ENCODE data around the gene SLC12A7. TPM values are rescaled to one million over a fixed set of nuclear protein-coding genes. Genes with fewer than 3 reads are reported as not detected.
"Not testable (repeated sequence)": the region's sequence is repeated elsewhere in the genome, so short reads cannot be mapped to it uniquely, and the experiment has no call there.

SLC12A7 gene
- total RNA-seq, 2 experiments from 2014 or later, result 32.6 to 34.2 TPM

GRCh38 chr5:1127959-1128785, 16.3 kb upstream of the SLC12A7 start:
- H3K27me3 Mint-ChIP-seq, result peaks cover 10% of the 10 kb centered on the region
- POLR2A ChIA-PET, result no interaction called here
- H3K4me3 Mint-ChIP-seq, result no peak overlapping the region
- no peak overlapping the region for H3K27ac Mint-ChIP-seq
- no peaks in the 10 kb centered on the region for H3K4me1 Mint-ChIP-seq
- DNase-seq, result no peak
- H3K36me3 Mint-ChIP-seq (ENCODE audit: low read depth), result no peaks in the 10 kb centered on the region
- CTCF ChIA-PET, result no interaction called here
- H3K9me3 Mint-ChIP-seq, result no peaks in the 10 kb centered on the region

GRCh38 chr5:1125695-1126094, 13.8 kb upstream of the SLC12A7 start:
- H3K9me3 Mint-ChIP-seq; H3K4me1 Mint-ChIP-seq; H3K27ac Mint-ChIP-seq; H3K4me3 Mint-ChIP-seq; CTCF ChIA-PET; DNase-seq; POLR2A ChIA-PET; H3K27me3 Mint-ChIP-seq; H3K36me3 Mint-ChIP-seq (ENCODE audit: low read depth): not testable (repeated sequence)

- DNase-seq, result no peak
- ChIA-PET POLR2A (no interaction called here), CTCF (no interaction called here)
- H3K36me3 Mint-ChIP-seq (ENCODE audit: low read depth), result no peaks in the 10 kb centered on the region
- peaks cover 10% of the 10 kb centered on the region for H3K27me3 Mint-ChIP-seq
- no peaks in the 10 kb centered on the region for H3K4me1 Mint-ChIP-seq
- no peaks in the 10 kb centered on the region for H3K9me3 Mint-ChIP-seq
- no peak overlapping the region for H3K27ac Mint-ChIP-seq
- no peak overlapping the region for H3K4me3 Mint-ChIP-seq
Observed at GRCh38 chr5:1125030-1125357, 13.1 kb upstream of the SLC12A7 start.

- Mint-ChIP-seq H3K27me3 (peaks cover 10% of the 10 kb centered on the region), H3K9me3 (no peaks in the 10 kb centered on the region), H3K36me3 (ENCODE audit: low read depth) (no peaks in the 10 kb centered on the region), H3K4me1 (no peaks in the 10 kb centered on the region), H3K27ac (no peak overlapping the region), H3K4me3 (no peak overlapping the region)
- ChIA-PET CTCF (interaction anchor here (1.3 kb wide), 1 partner anchor 14 kb away, joined by 6 read pairs; no protein-coding TSS in a partner anchor), POLR2A (no interaction called here)
- DNase-seq, result no peak
Observed at GRCh38 chr5:1124205-1125029, 12.6 kb upstream of the SLC12A7 start.

GRCh38 chr5:1123418-1124147, 11.7 kb upstream of the SLC12A7 start:
- no peak for DNase-seq
- Mint-ChIP-seq H3K27ac (no peak overlapping the region), H3K4me3 (no peak overlapping the region), H3K9me3 (no peaks in the 10 kb centered on the region), H3K4me1 (no peaks in the 10 kb centered on the region), H3K36me3 (ENCODE audit: low read depth) (no peaks in the 10 kb centered on the region), H3K27me3 (peaks cover 10% of the 10 kb centered on the region)
- ChIA-PET POLR2A (no interaction called here), CTCF (interaction anchor here (1.3 kb wide), 1 partner anchor 15 kb away, joined by 6 read pairs; no protein-coding TSS in a partner anchor)

GRCh38 chr5:1122511-1123294, 10.8 kb upstream of the SLC12A7 start:
- H3K27me3 Mint-ChIP-seq, result peaks cover 10% of the 10 kb centered on the region
- no peak overlapping the region for H3K4me3 Mint-ChIP-seq
- no peak overlapping the region for H3K27ac Mint-ChIP-seq
- ChIA-PET CTCF (no interaction called here), POLR2A (no interaction called here)
- H3K9me3 Mint-ChIP-seq, result no peaks in the 10 kb centered on the region
- no peaks in the 10 kb centered on the region for H3K36me3 Mint-ChIP-seq (ENCODE audit: low read depth)
- DNase-seq, result no peak
- H3K4me1 Mint-ChIP-seq, result no peaks in the 10 kb centered on the region

GRCh38 chr5:1121891-1122290, 10.0 kb upstream of the SLC12A7 start:
- H3K27ac Mint-ChIP-seq, result no peak overlapping the region
- ChIA-PET POLR2A (no interaction called here), CTCF (no interaction called here)
- no peaks in the 10 kb centered on the region for H3K4me1 Mint-ChIP-seq
- no peaks in the 10 kb centered on the region for H3K36me3 Mint-ChIP-seq (ENCODE audit: low read depth)
- H3K27me3 Mint-ChIP-seq, result peaks cover 10% of the 10 kb centered on the region
- DNase-seq, result no peak
- no peak overlapping the region for H3K4me3 Mint-ChIP-seq
- H3K9me3 Mint-ChIP-seq, result no peaks in the 10 kb centered on the region

- Mint-ChIP-seq H3K27ac (no peak overlapping the region), H3K36me3 (ENCODE audit: low read depth) (no peaks in the 10 kb centered on the region), H3K4me1 (no peaks in the 10 kb centered on the region), H3K4me3 (no peak overlapping the region), H3K27me3 (peaks cover 6% of the 10 kb centered on the region), H3K9me3 (no peaks in the 10 kb centered on the region)
- ChIA-PET POLR2A (no interaction called here), CTCF (no interaction called here)
- no peak for DNase-seq
Observed at GRCh38 chr5:1121044-1121443, 9.2 kb upstream of the SLC12A7 start.

- ChIA-PET CTCF (no interaction called here), POLR2A (no interaction called here)
- Mint-ChIP-seq H3K9me3 (no peaks in the 10 kb centered on the region), H3K27me3 (peaks cover 6% of the 10 kb centered on the region), H3K36me3 (ENCODE audit: low read depth) (no peaks in the 10 kb centered on the region), H3K4me1 (no peaks in the 10 kb centered on the region), H3K27ac (no peak overlapping the region), H3K4me3 (no peak overlapping the region)
- DNase-seq, result no peak
Observed at GRCh38 chr5:1120236-1120999, 8.6 kb upstream of the SLC12A7 start.

GRCh38 chr5:1119312-1119831, 7.5 kb upstream of the SLC12A7 start:
- no peak for DNase-seq
- ChIA-PET CTCF (no interaction called here), POLR2A (no interaction called here)
- Mint-ChIP-seq H3K27ac (no peak overlapping the region), H3K9me3 (no peaks in the 10 kb centered on the region), H3K4me3 (no peak overlapping the region), H3K27me3 (peaks cover 2% of the 10 kb centered on the region), H3K4me1 (no peaks in the 10 kb centered on the region), H3K36me3 (ENCODE audit: low read depth) (no peaks in the 10 kb centered on the region)

- Mint-ChIP-seq H3K4me1 (no peaks in the 10 kb centered on the region), H3K9me3 (no peaks in the 10 kb centered on the region), H3K4me3 (no peak overlapping the region), H3K36me3 (ENCODE audit: low read depth) (no peaks in the 10 kb centered on the region), H3K27ac (no peak overlapping the region), H3K27me3 (peaks cover 2% of the 10 kb centered on the region)
- ChIA-PET CTCF (no interaction called here), POLR2A (no interaction called here)
- DNase-seq, result no peak
Observed at GRCh38 chr5:1118738-1119137, 6.9 kb upstream of the SLC12A7 start.

GRCh38 chr5:1118231-1118698, 6.4 kb upstream of the SLC12A7 start:
- POLR2A ChIA-PET, result no interaction called here
- Mint-ChIP-seq H3K27me3 (peaks cover 5% of the 10 kb centered on the region), H3K9me3 (no peaks in the 10 kb centered on the region), H3K4me1 (no peaks in the 10 kb centered on the region), H3K4me3 (no peak overlapping the region), H3K36me3 (ENCODE audit: low read depth) (no peaks in the 10 kb centered on the region), H3K27ac (no peak overlapping the region)
- DNase-seq, result no peak
- CTCF ChIA-PET, result interaction anchor here (0.5 kb wide), 1 partner anchor 55 kb away, joined by 3 read pairs; no protein-coding TSS in a partner anchor
